SK-N-SH (cell line): ENCODE results near the gene TMED8. TPM values are rescaled to one million over a fixed set of nuclear protein-coding genes. Genes with fewer than 3 reads are reported as not detected.
A peak's percentile ranks its signal among the peaks of the same experiment; 100 is the strongest.

Experiments used
- CTCF ChIA-PET: fragments of 300-600, 350-600 bp; formaldehyde crosslinking; extraction: SDS; loops from one replicate; lab custom pipeline; 2021; lab: Yijun Ruan, JAX
- POLR2A ChIA-PET: fragments of 350-600 bp; sonication (Branson Sonifier 250); formaldehyde crosslinking; extraction: SDS; loops from one replicate; lab custom pipeline; 2020; ENCODE audit warnings: antibody characterized with exemption, inconsistent platforms; lab: Yijun Ruan, JAX
- DNase-seq: peaks from one replicate; pipeline ENCODE4 v3.0.0; 2012
- H2AFZ ChIP-seq: fragments of 200-600 bp; sonication (generic); 2 replicates; pipeline ENCODE4 v1.8.1; 2016; ENCODE audit warnings: antibody characterized with exemption, mild to moderate bottlenecking, low read depth
- H3F3A ChIP-seq: fragments of 200-600 bp; sonication (generic); replicated peaks from 2 replicates; pipeline ENCODE3; 2016; ENCODE audit warnings: antibody characterized with exemption, mild to moderate bottlenecking; ENCODE audit not compliant: insufficient read depth
- H3K27ac ChIP-seq, 2 experiments: fragments of 200-500 bp in 1 of 2; fragments of 200-600 bp in 1 of 2; sonication (Bioruptor generic) in 1 of 2; sonication (generic), shearing (Covaris generic) in 1 of 2; 2 replicates each; pipeline versions ENCODE4 v1.5.1 to v1.6.1; 2014 to 2016; ENCODE audit warnings: low read depth in 2 of 2, inconsistent platforms in 1 of 2, low read length in 1 of 2, mild to moderate bottlenecking in 1 of 2, mixed read lengths in 1 of 2
- H3K27me3 ChIP-seq: fragments of 200-600 bp; sonication (generic), shearing (Covaris generic); 2 replicates; pipeline ENCODE4 v1.6.1; 2016; ENCODE audit warnings: mixed run types; ENCODE audit not compliant: insufficient read depth
- H3K36me3 ChIP-seq, 2 experiments: fragments of 200-500 bp in 1 of 2; fragments of 200-600 bp in 1 of 2; sonication (Bioruptor generic) in 1 of 2; sonication (generic) in 1 of 2; replicated peaks in 1 of 2; 2 replicates each; pipeline versions ENCODE3 to v1.5.1; 2014 to 2016; ENCODE audit warnings: low read length in 1 of 2, mild to moderate bottlenecking in 1 of 2; ENCODE audit not compliant: insufficient read depth in 2 of 2, control insufficient read depth in 1 of 2
- H3K4me1 ChIP-seq, 2 experiments: fragments of 200-500 bp in 1 of 2; fragments of 200-600 bp in 1 of 2; sonication (Bioruptor generic) in 1 of 2; sonication (generic), shearing (Covaris generic) in 1 of 2; 2 replicates each; pipeline versions ENCODE4 v1.5.1 to v1.6.1; 2014 to 2016; ENCODE audit warnings: low read depth in 1 of 2, low read length in 1 of 2, mixed run types in 1 of 2; ENCODE audit not compliant: insufficient read depth in 2 of 2, control insufficient read depth in 1 of 2
- H3K4me2 ChIP-seq: fragments of 200-600 bp; sonication (generic), shearing (Covaris generic); 2 replicates; pipeline ENCODE4 v1.6.1; 2017; ENCODE audit warnings: mixed run types
- H3K4me3 ChIP-seq, 2 experiments: fragments of 200-500 bp in 1 of 2; fragments of 200-600 bp in 1 of 2; sonication (Bioruptor generic) in 1 of 2; sonication (generic), shearing (Covaris generic) in 1 of 2; 2 replicates each; pipeline versions ENCODE4 v1.5.1 to v1.8.1; 2014 to 2016; ENCODE audit warnings: low read depth in 2 of 2, inconsistent platforms in 1 of 2, low read length in 1 of 2, mild to moderate bottlenecking in 1 of 2, mixed read lengths in 1 of 2, moderate library complexity in 1 of 2
- H3K79me2 ChIP-seq: fragments of 200-600 bp; sonication (generic); 2 replicates; pipeline ENCODE4 v1.8.1; 2017; ENCODE audit warnings: mild to moderate bottlenecking; ENCODE audit not compliant: insufficient read depth
- H3K9ac ChIP-seq: fragments of 200-600 bp; sonication (generic); 2 replicates; pipeline ENCODE4 v1.6.1; 2017; ENCODE audit warnings: mixed run types
- H3K9me2 ChIP-seq: fragments of 200-600 bp; sonication (generic); 2 replicates; pipeline ENCODE4 v1.6.1; 2017; ENCODE audit warnings: mixed run types
- H3K9me3 ChIP-seq: fragments of 200-600 bp; sonication (generic); 2 replicates; pipeline ENCODE4 v1.6.1; 2017; ENCODE audit warnings: mixed run types, mild to moderate bottlenecking, moderate library complexity
- H4K20me1 ChIP-seq: fragments of 200-600 bp; sonication (generic); 2 replicates; pipeline ENCODE4 v1.6.1; 2017; ENCODE audit warnings: mild to moderate bottlenecking, mixed run types; ENCODE audit not compliant: insufficient read depth
- FOXJ3 ChIP-seq: sonication (generic); formaldehyde crosslinking; IDR thresholded peaks from 2 replicates; pipeline ENCODE4 v1.5.1; 2020; ENCODE audit warnings: mild to moderate bottlenecking, missing genetic modification reagents
- GABPA ChIP-seq: IDR thresholded peaks from 2 replicates; pipeline ENCODE4 v1.4.0; 2012; ENCODE audit warnings: low read depth, mild to moderate bottlenecking
- JUND ChIP-seq: IDR thresholded peaks from 2 replicates; pipeline ENCODE4 v1.4.0; 2012
- MAX ChIP-seq: IDR thresholded peaks from 2 replicates; pipeline ENCODE4 v1.4.0; 2012; ENCODE audit warnings: low read depth
- MEF2A ChIP-seq: IDR thresholded peaks from 2 replicates; pipeline ENCODE4 v1.4.0; 2012; ENCODE audit warnings: low read depth, borderline replicate concordance
- NFIC ChIP-seq: IDR thresholded peaks from 2 replicates; pipeline ENCODE4 v1.4.0; 2012; ENCODE audit warnings: borderline replicate concordance
- POLR2AphosphoS5 ChIP-seq: IDR thresholded peaks from 2 replicates; pipeline ENCODE4 v1.6.1; 2012; ENCODE audit warnings: low read depth, low read length
- REST ChIP-seq: IDR thresholded peaks from 2 replicates; pipeline ENCODE4 v1.6.1; 2012; ENCODE audit warnings: mild to moderate bottlenecking, low read depth, low read length, moderate library complexity
- RFX5 ChIP-seq: IDR thresholded peaks from 2 replicates; pipeline ENCODE4 v1.6.1; 2012; ENCODE audit warnings: mild to moderate bottlenecking, improper control_type of control experiment, low read length
- RXRA ChIP-seq: IDR thresholded peaks from 2 replicates; pipeline ENCODE4 v1.4.0; 2012; ENCODE audit warnings: low read depth, mild to moderate bottlenecking, borderline replicate concordance
- SIN3A ChIP-seq: IDR thresholded peaks from 2 replicates; pipeline ENCODE4 v1.6.1; 2012; ENCODE audit warnings: low read depth, mild to moderate bottlenecking, low read length, moderate library complexity, borderline replicate concordance
- SMC3 ChIP-seq: IDR thresholded peaks from 2 replicates; pipeline ENCODE4 v1.6.1; 2012; ENCODE audit warnings: low read depth, low read length, improper control_type of control experiment
- TCF12 ChIP-seq: IDR thresholded peaks from 2 replicates; pipeline ENCODE4 v1.4.0; 2012
- TEAD4 ChIP-seq: IDR thresholded peaks from 2 replicates; pipeline ENCODE4 v1.4.0; 2012; ENCODE audit warnings: mild to moderate bottlenecking, borderline replicate concordance; ENCODE audit not compliant: insufficient read depth
- USF2 ChIP-seq: fragments of 150-350 bp; IDR thresholded peaks from 2 replicates; pipeline ENCODE4 v1.6.1; 2017; ENCODE audit warnings: antibody characterized with exemption, low read length, low read depth, borderline replicate concordance
- YY1 ChIP-seq: IDR thresholded peaks from 2 replicates; pipeline ENCODE4 v1.4.0; 2012; ENCODE audit warnings: low read depth, mild to moderate bottlenecking
- WGBS: methylation state at CpG from one replicate; pipeline ENCODE4 v1.1.6; 2017; ENCODE audit warnings: low lambda C conversion rate; 5-methylcytosine and 5-hydroxymethylcytosine counted together
- polyA plus RNA-seq, 3 experiments: library from polyadenylated mRNA; depleted of rRNA; stranded (reverse); fragments of >200 nt; gene quantifications; 2 replicates each; pipeline ENCODE4 v1.2.3, GENCODE V29; 2012

TMED8 gene
- polyA plus RNA-seq, 1 of the 3 experiments (the other 2 are of a cell fraction): 2.3 TPM

GRCh38 chr14:77305696-77306095 is 71.2 kb downstream of the TMED8 start:
- ChIA-PET CTCF (interaction anchor here (1.2 to 3.2 kb wide), 3 partner anchors 10 to 156 kb away, joined by 3 to 40 read pairs (median 19); no protein-coding TSS in a partner anchor), POLR2A (no interaction called here)
- Histone ChIP-seq H3K4me1 (peaks cover 11 to 31% of the 10 kb centered on the region in 2 experiments), H3K9ac (no peak overlapping the region), H3F3A (peaks cover 24% of the 10 kb centered on the region), H3K27me3 (no peaks in the 10 kb centered on the region), H3K36me3 (peaks cover 4 to 27% of the 10 kb centered on the region in 2 experiments), H3K9me2 (no peaks in the 10 kb centered on the region), H4K20me1 (peaks cover 3% of the 10 kb centered on the region), H3K79me2 (no peaks in the 10 kb centered on the region), H2AFZ (no peak overlapping the region), H3K27ac (peak overlapping the region in 1 of 2 experiments; percentile 14; a peak in 1 of 4 replicates), H3K9me3 (no peaks in the 10 kb centered on the region), H3K4me3 (no peak overlapping the region), H3K4me2 (no peak overlapping the region)
- WGBS: 100% methylated on average over 1 of the region's 4 CpGs
- no peak for DNase-seq
- no peak for TF ChIP-seq TEAD4
- no peak for TF ChIP-seq SMC3
- no peak for TF ChIP-seq YY1
- no peak for TF ChIP-seq GABPA
- no peak for TF ChIP-seq SIN3A
- no peak for TF ChIP-seq POLR2AphosphoS5
- TF ChIP-seq USF2: no peak
- no peak for TF ChIP-seq MAX
- no peak for TF ChIP-seq FOXJ3 (CRISPR knock-in tag)
- no peak for TF ChIP-seq TCF12
- no peak for TF ChIP-seq RFX5
- no peak for TF ChIP-seq NFIC
- TF ChIP-seq REST: no peak
- TF ChIP-seq JUND: no peak
- no peak for TF ChIP-seq MEF2A
- no peak for TF ChIP-seq RXRA
